Stimulated activated effector memory CD8-positive, alpha-beta T cell treated with anti-CD3 and anti-CD28 coated beads, Interleukin-12 subunit alpha, Interleukin-12 subunit beta, amount 100 ng/mL, for 72 hours (primary cell): ENCODE results near the gene AP5S1.
"Not testable (repeated sequence)": the region's sequence is repeated elsewhere in the genome, so short reads cannot be mapped to it uniquely, and the experiment has no call there.

Source experiments
- ATAC-seq: fragments of 150-1000 bp; cut with Tn5 transposase; 2 replicates; pipeline ENCODE4 v1.10.0; 2021
- DNase-seq, 2 donors: peaks; one replicate each; pipeline ENCODE4 v3.0.0; 2021 to 2022; ENCODE audit warnings: low spot score in 2 of 2
- H3K27ac Mint-ChIP-seq: one replicate; pipeline ENCODE4 v1.8.0; 2022; ENCODE audit warnings: mild to moderate bottlenecking, mixed read lengths
- H3K36me3 Mint-ChIP-seq: one replicate; pipeline ENCODE4 v1.8.0; 2022; ENCODE audit warnings: mild to moderate bottlenecking, mixed read lengths
- H3K4me1 Mint-ChIP-seq: one replicate; pipeline ENCODE4 v1.8.0; 2022; ENCODE audit warnings: mixed read lengths
- H3K4me3 Mint-ChIP-seq: one replicate; pipeline ENCODE4 v1.8.0; 2022; ENCODE audit warnings: mild to moderate bottlenecking, mixed read lengths
- H3K9me3 Mint-ChIP-seq: one replicate; pipeline ENCODE4 v1.8.0; 2022; ENCODE audit warnings: mixed read lengths

AP5S1 gene

GRCh38 chr20:3840201-3840600, 19.9 kb downstream of the AP5S1 start:
- not testable (repeated sequence) for H3K9me3 Mint-ChIP-seq, H3K4me3 Mint-ChIP-seq, H3K27ac Mint-ChIP-seq, H3K4me1 Mint-ChIP-seq, H3K36me3 Mint-ChIP-seq, DNase-seq, ATAC-seq

- peaks cover 4% of the 10 kb centered on the region for H3K4me1 Mint-ChIP-seq
- H3K9me3 Mint-ChIP-seq, result no peaks in the 10 kb centered on the region
- no peak overlapping the region for H3K27ac Mint-ChIP-seq
- no peak for ATAC-seq
- DNase-seq, result no peak
- H3K4me3 Mint-ChIP-seq, result no peak overlapping the region
- H3K36me3 Mint-ChIP-seq, result peaks cover 4% of the 10 kb centered on the region
Observed at GRCh38 chr20:3842348-3842930, 22.1 kb downstream of the AP5S1 start.

- DNase-seq (no peak), ATAC-seq (no peak)
- Mint-ChIP-seq H3K27ac (no peak overlapping the region), H3K4me3 (no peak overlapping the region), H3K4me1 (peaks cover 13% of the 10 kb centered on the region), H3K9me3 (no peaks in the 10 kb centered on the region), H3K36me3 (peaks cover 4% of the 10 kb centered on the region)
Observed at GRCh38 chr20:3843490-3843889, 23.1 kb downstream of the AP5S1 start.

GRCh38 chr20:3843990-3844619, 23.8 kb downstream of the AP5S1 start:
- not testable (repeated sequence) for H3K36me3 Mint-ChIP-seq, H3K4me3 Mint-ChIP-seq, DNase-seq, ATAC-seq, H3K9me3 Mint-ChIP-seq, H3K27ac Mint-ChIP-seq
- H3K4me1 Mint-ChIP-seq, result peaks cover 19% of the 10 kb centered on the region

- H3K9me3 Mint-ChIP-seq, result no peaks in the 10 kb centered on the region
- H3K4me1 Mint-ChIP-seq, result peaks cover 25% of the 10 kb centered on the region
- ATAC-seq, result no peak
- DNase-seq, result peak in 1 of 2 donors; percentile 62
- H3K4me3 Mint-ChIP-seq, result peak overlapping the region; percentile 84
- H3K27ac Mint-ChIP-seq, result peak overlapping the region; percentile 95
- H3K36me3 Mint-ChIP-seq, result peaks cover 22% of the 10 kb centered on the region
Observed at GRCh38 chr20:3846378-3846739, 26.0 kb downstream of the AP5S1 start.

- DNase-seq (peak; percentile 85 to 93), ATAC-seq (peak; percentile 97)
- Mint-ChIP-seq H3K36me3 (peaks cover 23% of the 10 kb centered on the region), H3K27ac (peak within 1 kb of the TSS; percentile 95), H3K9me3 (no peaks in the 10 kb centered on the region), H3K4me3 (peak within 1 kb of the TSS; percentile 84), H3K4me1 (peaks cover 25% of the 10 kb centered on the region)
Observed at GRCh38 chr20:3846740-3847428, 26.5 kb downstream of the AP5S1 start, which contains the start of gene MAVS. TSS of gene MAVS (plus strand) at chr20:3846834. CDS start at chr20:3854625, 7,791 bp downstream.

- no peak for DNase-seq
- H3K27ac Mint-ChIP-seq, result peak overlapping the region; percentile 95
- no peak for ATAC-seq
- H3K9me3 Mint-ChIP-seq, result no peaks in the 10 kb centered on the region
- peaks cover 25% of the 10 kb centered on the region for H3K4me1 Mint-ChIP-seq
- peaks cover 23% of the 10 kb centered on the region for H3K36me3 Mint-ChIP-seq
- H3K4me3 Mint-ChIP-seq, result peak overlapping the region; percentile 84
Observed at GRCh38 chr20:3847429-3847940, 27.1 kb downstream of the AP5S1 start.

- H3K4me3 Mint-ChIP-seq, result peak overlapping the region; percentile 84
- peak overlapping the region; percentile 71 for H3K27ac Mint-ChIP-seq
- peaks cover 25% of the 10 kb centered on the region for H3K4me1 Mint-ChIP-seq
- H3K9me3 Mint-ChIP-seq, result no peaks in the 10 kb centered on the region
- ATAC-seq (no peak), DNase-seq (no peak)
- peaks cover 23% of the 10 kb centered on the region for H3K36me3 Mint-ChIP-seq
Observed at GRCh38 chr20:3848565-3848964, 28.2 kb downstream of the AP5S1 start.

- H3K4me1 Mint-ChIP-seq, result peaks cover 19% of the 10 kb centered on the region
- no peak overlapping the region for H3K4me3 Mint-ChIP-seq
- H3K9me3 Mint-ChIP-seq, result no peaks in the 10 kb centered on the region
- DNase-seq (no peak), ATAC-seq (peak; percentile 16)
- no peak overlapping the region for H3K27ac Mint-ChIP-seq
- peaks cover 72% of the 10 kb centered on the region for H3K36me3 Mint-ChIP-seq
Observed at GRCh38 chr20:3854462-3854871, 34.1 kb downstream of the AP5S1 start.

GRCh38 chr20:3857405-3857804, 37.1 kb downstream of the AP5S1 start:
- H3K27ac Mint-ChIP-seq, result no peak overlapping the region
- no peaks in the 10 kb centered on the region for H3K9me3 Mint-ChIP-seq
- H3K36me3 Mint-ChIP-seq, result peaks cover 84% of the 10 kb centered on the region
- DNase-seq (no peak), ATAC-seq (no peak)
- peaks cover 16% of the 10 kb centered on the region for H3K4me1 Mint-ChIP-seq
- no peak overlapping the region for H3K4me3 Mint-ChIP-seq

- no peak for ATAC-seq
- H3K4me3 Mint-ChIP-seq, result no peak overlapping the region
- H3K4me1 Mint-ChIP-seq, result peaks cover 27% of the 10 kb centered on the region
- peaks cover 96% of the 10 kb centered on the region for H3K36me3 Mint-ChIP-seq
- H3K27ac Mint-ChIP-seq, result no peak overlapping the region
- no peak for DNase-seq
- no peaks in the 10 kb centered on the region for H3K9me3 Mint-ChIP-seq
Observed at GRCh38 chr20:3858689-3859088, 38.3 kb downstream of the AP5S1 start.

- H3K4me1 Mint-ChIP-seq, result peaks cover 18% of the 10 kb centered on the region
- H3K4me3 Mint-ChIP-seq, result no peak overlapping the region
- H3K36me3 Mint-ChIP-seq, result peaks cover 90% of the 10 kb centered on the region
- no peak for ATAC-seq
- H3K9me3 Mint-ChIP-seq, result no peaks in the 10 kb centered on the region
- DNase-seq, result no peak
- peak overlapping the region; percentile 58 for H3K27ac Mint-ChIP-seq
Observed at GRCh38 chr20:3861191-3861590, 40.8 kb downstream of the AP5S1 start.

- no peak for DNase-seq
- no peak overlapping the region for H3K27ac Mint-ChIP-seq
- H3K9me3 Mint-ChIP-seq, result no peaks in the 10 kb centered on the region
- no peak overlapping the region for H3K4me3 Mint-ChIP-seq
- peaks cover 12% of the 10 kb centered on the region for H3K4me1 Mint-ChIP-seq
- peaks cover 81% of the 10 kb centered on the region for H3K36me3 Mint-ChIP-seq
- ATAC-seq, result no peak
Observed at GRCh38 chr20:3862333-3862732, 42.0 kb downstream of the AP5S1 start.

- peaks cover 12% of the 10 kb centered on the region for H3K4me1 Mint-ChIP-seq
- no peak overlapping the region for H3K4me3 Mint-ChIP-seq
- DNase-seq, result no peak
- H3K9me3 Mint-ChIP-seq, result no peaks in the 10 kb centered on the region
- ATAC-seq, result no peak
- peak overlapping the region; percentile 58 for H3K27ac Mint-ChIP-seq
- H3K36me3 Mint-ChIP-seq, result peaks cover 81% of the 10 kb centered on the region
Observed at GRCh38 chr20:3863317-3863716, 43.0 kb downstream of the AP5S1 start.

GRCh38 chr20:3864518-3864917, 44.2 kb downstream of the AP5S1 start:
- Mint-ChIP-seq H3K27ac (no peak overlapping the region), H3K36me3 (peaks cover 73% of the 10 kb centered on the region), H3K4me3 (no peak overlapping the region), H3K4me1 (peaks cover 12% of the 10 kb centered on the region), H3K9me3 (no peaks in the 10 kb centered on the region)
- DNase-seq (no peak), ATAC-seq (no peak)
